Colon (tissue), 2 donors: Measurements from ENCODE around the gene CCDC187.

Source experiments
- FAIRE-seq: peaks from 2 replicates; lab custom pipeline; 2012; peaks lifted over from hg19 to GRCh38; lab: Jason Lieb, UNC
- donor health status: control.
- donor health status: control.

The CCDC187 gene

DNA sequence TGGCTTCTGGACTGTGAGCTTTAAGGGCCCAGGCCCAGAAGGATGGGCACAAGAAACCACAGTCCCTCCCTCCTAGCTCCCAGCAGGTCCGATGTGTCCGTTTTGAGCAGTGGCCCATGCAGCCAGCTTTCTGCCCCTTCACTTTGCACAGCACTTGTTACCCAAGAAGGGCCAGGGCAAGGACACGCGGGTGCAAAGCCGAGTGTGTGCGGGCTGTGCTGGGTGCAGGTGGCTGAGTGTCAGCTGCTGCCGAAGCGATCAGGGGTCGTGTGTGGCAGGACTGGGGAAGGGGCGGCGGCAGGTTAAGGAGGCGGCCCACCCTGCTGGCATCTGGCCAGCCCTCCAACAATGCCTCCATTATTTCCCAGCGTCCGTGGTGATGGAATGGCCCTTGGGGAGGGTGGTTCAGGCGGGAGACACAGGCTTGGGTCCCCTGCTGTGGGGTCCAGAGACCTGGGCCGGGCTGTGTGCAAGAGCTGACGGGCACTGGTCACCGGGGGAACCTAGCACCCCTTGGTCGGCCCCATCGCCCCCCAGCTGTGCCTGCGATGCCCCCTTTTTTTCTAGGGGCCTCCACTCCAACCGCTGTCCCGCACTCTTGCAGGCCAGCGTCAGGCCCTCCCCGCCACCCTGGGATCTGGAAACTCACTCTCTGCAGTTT lies 99.6 kb downstream of the CCDC187 start:
- no peak for FAIRE-seq

DNA sequence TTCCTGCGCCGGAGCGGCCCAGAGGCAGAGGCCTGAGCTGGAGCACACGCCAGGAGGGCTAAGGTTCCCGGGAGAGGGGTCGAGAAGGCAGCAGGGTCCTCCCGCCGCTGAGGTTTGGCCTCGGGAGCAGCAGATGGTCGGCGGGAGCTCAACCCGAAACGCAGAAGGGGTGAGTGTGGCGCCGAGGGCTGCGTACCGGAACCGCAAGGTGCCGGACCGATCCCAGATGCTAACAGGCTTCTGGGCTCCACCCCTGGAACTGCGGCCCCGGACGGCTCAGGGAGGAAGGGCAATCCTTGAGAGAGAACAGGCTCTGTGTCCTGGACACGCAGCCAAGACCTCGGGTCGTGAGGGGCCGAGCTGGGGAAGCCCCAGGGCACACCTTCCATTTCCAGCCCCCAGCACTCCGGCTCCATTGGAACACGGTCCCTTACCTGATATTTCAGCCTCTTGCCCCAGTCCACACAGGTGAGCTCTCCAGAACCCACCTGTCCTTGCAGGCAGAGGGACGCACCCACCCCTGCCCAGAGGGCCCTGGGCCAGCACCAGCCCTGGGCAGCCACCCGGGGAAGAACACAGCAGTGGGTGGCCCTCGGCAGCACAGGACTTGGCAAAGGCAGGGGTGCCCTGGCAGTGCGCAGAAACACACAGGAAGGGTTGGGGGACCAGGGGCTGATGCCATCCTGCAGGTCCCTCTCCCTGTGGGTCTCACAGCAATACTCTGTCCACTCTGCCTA lies 100.3 kb downstream of the CCDC187 start:
- no peak for FAIRE-seq

DNA sequence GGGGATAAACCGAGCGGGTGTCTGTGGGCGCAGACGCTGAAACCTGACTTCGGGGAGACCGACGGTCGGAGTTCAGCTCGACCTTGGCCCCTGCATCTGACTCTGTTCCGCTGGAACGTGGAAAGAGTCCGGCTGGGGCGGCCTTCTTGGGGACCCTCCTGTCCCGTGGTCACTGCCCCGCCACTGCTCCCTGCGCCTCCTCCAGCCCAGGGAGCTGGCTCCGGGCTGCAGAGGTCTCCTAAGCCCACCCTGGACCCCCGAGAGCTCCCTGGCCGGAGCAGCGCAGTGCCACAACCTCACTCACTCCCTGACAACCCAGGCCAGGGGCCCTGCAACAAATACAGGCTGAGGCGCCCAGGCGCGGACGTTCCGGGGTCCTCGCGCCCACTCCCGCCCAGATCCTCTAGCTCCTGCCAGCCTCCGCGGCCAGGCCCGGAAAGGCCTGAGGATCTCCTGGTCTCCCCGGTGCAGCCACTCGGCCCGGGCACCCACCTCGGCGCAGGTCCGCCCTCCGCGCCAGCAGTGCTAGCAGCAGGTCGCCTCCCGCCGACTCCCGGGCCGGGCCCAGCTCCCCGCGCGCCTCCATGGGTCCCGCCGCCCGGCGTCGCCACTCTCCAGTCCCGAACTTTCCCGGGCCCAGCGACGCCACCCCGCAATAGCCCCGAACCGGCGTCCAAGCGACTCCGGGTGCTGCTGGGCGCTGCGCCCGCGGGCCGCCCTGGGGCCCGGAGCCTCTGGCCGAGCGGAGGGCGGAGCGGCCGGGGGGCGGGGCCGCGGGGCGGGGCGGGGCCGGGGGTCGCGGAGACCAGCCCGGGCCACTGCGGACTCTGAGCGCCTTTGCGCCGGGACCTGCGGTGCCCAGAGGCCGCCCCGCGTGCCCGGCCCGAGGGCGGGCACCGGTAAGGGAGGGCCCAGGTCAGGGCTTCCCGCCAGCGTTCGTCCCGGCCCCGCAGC lies 101.2 kb downstream of the CCDC187 start:
- no peak for FAIRE-seq

DNA sequence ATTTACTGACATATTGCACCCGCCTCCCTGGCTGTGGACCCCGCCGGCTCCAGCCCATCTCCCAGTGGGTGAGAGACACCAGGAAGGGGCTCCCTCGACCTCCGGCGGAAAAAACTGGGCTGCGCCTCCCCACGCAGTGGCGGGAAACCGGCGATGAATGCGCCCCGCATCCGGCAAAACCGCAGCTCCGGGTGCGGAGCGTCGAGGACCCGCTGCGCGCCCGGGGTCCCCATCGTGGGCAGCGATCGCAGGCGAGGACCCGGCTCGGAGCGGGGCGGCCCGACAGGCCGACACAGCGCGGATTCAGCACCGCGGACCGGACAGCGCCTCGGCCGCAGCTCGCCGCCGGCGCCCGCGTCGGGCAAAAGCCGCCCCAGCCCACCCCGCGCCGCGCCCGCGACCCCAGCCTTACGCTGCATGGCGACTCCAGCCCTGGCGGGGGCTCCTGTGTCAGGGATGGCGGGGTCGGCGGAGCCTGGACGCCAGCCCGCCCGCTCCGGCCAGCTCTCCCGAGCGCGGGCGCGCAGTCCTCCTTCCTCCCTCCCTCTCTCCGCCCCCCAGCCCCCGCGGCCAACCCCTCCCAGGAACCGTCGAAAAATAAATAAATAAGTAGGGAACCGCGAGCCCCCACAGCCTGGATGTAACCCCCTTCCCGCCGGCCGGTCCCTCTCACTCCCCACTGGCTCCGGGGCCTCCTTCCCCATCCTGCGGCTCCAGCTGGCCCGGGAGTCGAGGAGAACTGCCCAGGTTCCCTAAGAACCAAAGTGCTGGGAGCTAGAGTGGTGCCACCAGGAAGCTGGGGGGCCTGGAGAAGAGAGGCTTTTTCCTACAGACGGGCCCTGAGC lies 102.1 kb downstream of the CCDC187 start:
- no peak for FAIRE-seq

DNA sequence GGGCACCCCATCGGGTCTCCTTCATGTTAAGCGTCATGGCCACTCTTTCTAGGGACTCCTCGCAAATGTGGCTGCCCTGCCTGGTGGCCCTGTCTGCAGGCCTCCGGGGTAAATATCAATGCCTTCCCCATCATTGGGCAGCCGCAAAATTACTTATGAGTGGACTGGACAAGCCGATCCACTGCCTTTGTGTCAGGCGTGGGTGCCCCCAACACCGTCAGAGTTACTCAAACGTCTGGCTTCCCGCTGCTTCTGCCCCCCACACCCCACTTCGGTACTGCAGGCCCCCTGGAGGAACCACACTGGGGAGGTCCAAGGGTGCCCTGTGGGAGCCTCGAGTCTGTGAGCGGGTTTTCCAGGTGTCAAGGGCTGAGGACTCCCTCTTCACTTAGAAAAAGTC lies 102.7 kb downstream of the CCDC187 start:
- FAIRE-seq = no peak

DNA sequence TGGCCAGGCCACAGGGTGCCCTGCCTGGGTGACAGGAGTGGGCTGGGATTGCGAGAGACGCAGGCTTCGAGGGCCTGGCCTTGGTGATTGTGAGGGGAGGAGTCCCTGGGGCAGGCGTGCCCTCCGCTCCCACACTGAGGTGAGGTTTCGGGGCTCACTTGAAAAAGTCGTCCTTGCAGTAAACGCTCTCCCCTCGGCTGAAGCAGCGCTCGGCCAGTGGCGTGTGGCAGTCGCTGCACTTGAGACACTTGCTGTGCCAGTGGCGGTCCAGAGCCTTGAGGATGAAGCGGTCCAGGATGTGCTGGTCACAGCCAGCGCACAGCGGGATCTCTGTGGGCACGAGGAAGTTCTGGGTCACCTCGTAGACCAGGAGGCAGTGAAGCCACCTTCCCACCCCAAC lies 103.5 kb downstream of the CCDC187 start:
- no peak for FAIRE-seq
